H1 (cell line): ENCODE measurements around the gene EZH2.

Source experiments
- HDAC6 ChIP-seq: IDR thresholded peaks from one replicate; pipeline ENCODE4 v1.7.1; 2012; ENCODE audit warnings: low read depth, mild to moderate bottlenecking, inconsistent platforms, low read length, moderate library complexity
- POLR2AphosphoS5 ChIP-seq: IDR thresholded peaks from 2 replicates; pipeline ENCODE4 v1.6.1; 2011; ENCODE audit warnings: low read depth, low read length

GRCh38 chr7:148905093-148905666, 21.1 kb upstream of the EZH2 start:
- no peak for TF ChIP-seq POLR2AphosphoS5
- TF ChIP-seq HDAC6: no peak
